HFF-Myc (cell line): ENCODE measurements around the gene SERPINA6.
"Not testable (repeated sequence)": the region's sequence is repeated elsewhere in the genome, so short reads cannot be mapped to it uniquely, and the experiment has no call there.

ENCODE experiments used
- DNase-seq: peaks from one replicate; pipeline ENCODE4 v3.0.0-alpha.2; 2011; ENCODE audit warnings: low read depth; ENCODE audit errors: extremely low read depth
- H3K4me3 ChIP-seq: replicated peaks from 2 replicates; pipeline ENCODE4 v1.5.1; 2011; ENCODE audit warnings: low read depth, mild to moderate bottlenecking, control low read depth, low read length
- TF ChIP-seq, protein P1 (sequence below): IDR thresholded peaks from 2 replicates; pipeline ENCODE4 v1.5.1; 2012; ENCODE audit warnings: mild to moderate bottlenecking, low read depth, low read length, control low read depth; ENCODE audit errors: missing control alignments

The SERPINA6 gene

GRCh38 chr14:94354638-94355185 is 31.6 kb upstream of the SERPINA6 start:
- TF ChIP-seq, protein P1, sequence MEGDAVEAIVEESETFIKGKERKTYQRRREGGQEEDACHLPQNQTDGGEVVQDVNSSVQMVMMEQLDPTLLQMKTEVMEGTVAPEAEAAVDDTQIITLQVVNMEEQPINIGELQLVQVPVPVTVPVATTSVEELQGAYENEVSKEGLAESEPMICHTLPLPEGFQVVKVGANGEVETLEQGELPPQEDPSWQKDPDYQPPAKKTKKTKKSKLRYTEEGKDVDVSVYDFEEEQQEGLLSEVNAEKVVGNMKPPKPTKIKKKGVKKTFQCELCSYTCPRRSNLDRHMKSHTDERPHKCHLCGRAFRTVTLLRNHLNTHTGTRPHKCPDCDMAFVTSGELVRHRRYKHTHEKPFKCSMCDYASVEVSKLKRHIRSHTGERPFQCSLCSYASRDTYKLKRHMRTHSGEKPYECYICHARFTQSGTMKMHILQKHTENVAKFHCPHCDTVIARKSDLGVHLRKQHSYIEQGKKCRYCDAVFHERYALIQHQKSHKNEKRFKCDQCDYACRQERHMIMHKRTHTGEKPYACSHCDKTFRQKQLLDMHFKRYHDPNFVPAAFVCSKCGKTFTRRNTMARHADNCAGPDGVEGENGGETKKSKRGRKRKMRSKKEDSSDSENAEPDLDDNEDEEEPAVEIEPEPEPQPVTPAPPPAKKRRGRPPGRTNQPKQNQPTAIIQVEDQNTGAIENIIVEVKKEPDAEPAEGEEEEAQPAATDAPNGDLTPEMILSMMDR = no peak
- no peak overlapping the region for H3K4me3 ChIP-seq

GRCh38 chr14:94354190-94354589 is 31.1 kb upstream of the SERPINA6 start:
- not testable (repeated sequence) for DNase-seq, H3K4me3 ChIP-seq

More at GRCh38 chr14:94354638-94355185, 31.6 kb upstream of the SERPINA6 start:
- DNase-seq = no peak

GRCh38 chr14:94349276-94349675 is 26.1 kb upstream of the SERPINA6 start:
- TF ChIP-seq, protein P1 = no peak
- no peak for DNase-seq
- H3K4me3 ChIP-seq = no peak overlapping the region

GRCh38 chr14:94348836-94349235 is 25.7 kb upstream of the SERPINA6 start:
- TF ChIP-seq, protein P1 = no peak
- H3K4me3 ChIP-seq = no peak overlapping the region
- DNase-seq = no peak

- no peak for DNase-seq
- TF ChIP-seq, protein P1 = no peak
These were observed 23.7 kb upstream of the SERPINA6 start for GRCh38 chr14:94346841-94347240.

DNA sequence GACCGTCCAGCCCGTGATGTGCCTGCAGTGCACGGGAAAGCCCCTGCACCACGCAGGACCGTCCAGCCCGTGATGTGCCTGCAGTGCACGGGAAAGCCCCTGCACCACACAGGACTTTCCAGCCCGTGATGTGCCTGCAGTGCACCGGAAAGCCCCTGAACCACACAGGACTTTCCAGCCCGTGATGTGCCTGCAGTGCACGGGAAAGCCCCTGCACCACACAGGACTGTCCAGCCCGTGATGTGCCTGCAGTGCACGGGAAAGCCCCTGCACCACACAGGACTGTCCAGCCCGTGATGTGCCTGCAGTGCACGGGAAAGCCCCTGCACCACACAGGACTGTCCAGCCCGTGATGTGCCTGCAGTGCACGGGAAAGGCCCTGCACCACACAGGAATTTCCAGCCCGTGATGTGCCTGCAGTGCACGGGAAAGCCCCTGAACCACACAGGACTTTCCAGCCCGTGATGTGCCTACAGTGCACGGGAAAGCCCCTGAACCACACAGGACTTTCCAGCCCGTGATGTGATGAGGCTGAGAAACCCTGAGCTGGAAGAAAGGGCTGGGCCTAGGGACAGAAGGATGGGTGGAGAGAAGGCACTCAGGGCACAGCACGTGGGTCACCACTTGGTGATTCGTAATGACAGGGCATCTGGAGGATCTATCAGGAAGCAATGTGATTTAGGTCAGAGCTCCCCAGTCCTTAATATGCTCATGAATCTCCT is 23.1 kb upstream of the SERPINA6 start:
- not testable (repeated sequence) for DNase-seq, H3K4me3 ChIP-seq

More at GRCh38 chr14:94346841-94347240, 23.7 kb upstream of the SERPINA6 start:
- no peak overlapping the region for H3K4me3 ChIP-seq

GRCh38 chr14:94345344-94346064 is 22.4 kb upstream of the SERPINA6 start:
- no peak overlapping the region for H3K4me3 ChIP-seq
- peak; percentile 77 for DNase-seq
- TF ChIP-seq, protein P1 = no peak
